ENCODE results near the gene TOMT. TPM values are rescaled to one million over a fixed set of nuclear protein-coding genes. Genes with fewer than 3 reads are reported as not detected.

The TOMT gene
- total and polyA plus RNA-seq, 2 of the 13 experiments (the other 11 are each of a cell fraction or from before 2014, with no cell fraction given), result not detected

- no peak for TF ChIP-seq GRHL1 (CRISPR knock-in tag; conservative IDR thresholded peaks at IDR 0.05)
- no peak for TF ChIP-seq ZNF619 (CRISPR knock-in tag; IDR thresholded peaks at IDR 0.05)
- 0 out of 2 replicates have a peak, but pooled peaks have one; percentile 9 for TF ChIP-seq ZNF7 (CRISPR knock-in tag; IDR thresholded peaks at IDR 0.05)
- no peak for TF ChIP-seq U2AF1 (optimal IDR thresholded peaks at IDR 0.05; ENCODE audit: low read depth, low read length)
- peak; percentile 8; the same call in 1 of the 2 replicates for TF ChIP-seq ZNF275 (CRISPR knock-in tag; IDR thresholded peaks at IDR 0.05; ENCODE audit: borderline replicate concordance)
- TF ChIP-seq STAT6 (CRISPR knock-in tag; IDR thresholded peaks at IDR 0.05; ENCODE audit: borderline replicate concordance), result peak; percentile 49; the same call in 1 of the 2 replicates
- peak; percentile 86 for TF ChIP-seq TFDP1 (CRISPR knock-in tag; IDR thresholded peaks at IDR 0.05; ENCODE audit: borderline replicate concordance)
- TF ChIP-seq KDM2A (CRISPR knock-in tag; IDR thresholded peaks at IDR 0.05; ENCODE audit: borderline replicate concordance, low read depth), result peak; percentile 24; the same call in 1 of the 2 replicates
- TF ChIP-seq ZNF503 (CRISPR knock-in tag; IDR thresholded peaks at IDR 0.05), result no peak; the same call in 1 of the 2 replicates
- no peak for TF ChIP-seq ATF4 (CRISPR knock-in tag; IDR thresholded peaks at IDR 0.05)
- TF ChIP-seq DR1 (CRISPR knock-in tag; IDR thresholded peaks at IDR 0.05), result peak; percentile 40; the same call in 1 of the 2 replicates
- TF ChIP-seq ZBTB7B (CRISPR knock-in tag; IDR thresholded peaks at IDR 0.05), result no peak
- no peak for TF ChIP-seq ZBTB4 (CRISPR knock-in tag; IDR thresholded peaks at IDR 0.05; ENCODE audit: borderline replicate concordance)
These were observed 6.6 kb downstream of the TOMT start, which contains the start of gene ANAPC15 (continued) for GRCh38 chr11:72112143-72112977.

Data from HepG2 (cell line).